ENCODE data around the gene ZNF629.

Gene ZNF629

DNA sequence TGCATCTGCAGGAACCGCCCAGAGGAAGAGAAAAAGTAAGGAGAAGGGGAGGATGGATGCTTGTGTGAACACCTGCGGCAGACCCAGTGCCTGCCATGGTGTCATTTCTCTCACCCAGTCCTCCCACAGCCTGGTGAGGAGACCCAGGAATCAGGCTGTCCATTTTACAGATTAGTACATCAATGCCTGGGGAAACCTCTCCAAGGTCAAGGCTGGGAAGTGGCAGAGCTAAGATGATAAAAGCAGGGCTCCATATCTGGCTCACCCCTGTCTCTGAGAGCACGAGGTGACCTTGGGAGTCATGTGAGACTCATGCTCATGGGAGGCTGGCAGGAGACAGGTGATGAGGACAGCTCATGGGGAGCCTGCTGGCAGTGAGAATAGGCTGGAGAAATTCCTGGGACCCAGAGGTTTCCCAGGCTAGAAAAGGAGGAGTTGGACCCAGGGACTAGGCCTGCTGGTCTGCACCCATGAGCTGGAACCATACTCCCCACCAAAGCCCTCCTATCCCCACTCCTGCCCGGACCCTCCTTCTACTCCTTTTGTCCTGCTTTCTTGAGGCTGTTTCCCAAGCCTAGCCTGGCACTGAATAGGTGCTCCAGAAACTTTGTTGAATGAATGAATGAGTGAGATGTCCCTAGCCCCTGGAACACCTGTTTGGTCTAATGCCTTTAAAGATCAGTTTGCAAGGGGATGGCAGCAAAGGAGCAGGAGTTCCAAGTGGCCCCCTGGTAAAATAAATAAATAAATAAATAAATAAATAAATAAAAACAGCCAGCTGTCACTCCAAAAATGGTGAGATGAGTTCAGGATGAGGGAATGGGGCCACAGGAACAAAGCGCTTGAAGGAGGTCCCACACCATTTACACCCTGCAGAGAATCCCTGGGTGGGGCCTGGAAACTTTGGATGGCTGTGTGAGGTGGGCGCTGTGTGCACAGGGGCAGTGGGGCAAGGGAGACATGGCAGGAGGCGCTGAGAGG is 1.6 kb downstream of the ZNF629 start:
- DNase-seq: no peak

- DNase-seq: no peak
Observed at GRCh38 chr16:30784215-30784614, 2.8 kb downstream of the ZNF629 start.

DNA sequence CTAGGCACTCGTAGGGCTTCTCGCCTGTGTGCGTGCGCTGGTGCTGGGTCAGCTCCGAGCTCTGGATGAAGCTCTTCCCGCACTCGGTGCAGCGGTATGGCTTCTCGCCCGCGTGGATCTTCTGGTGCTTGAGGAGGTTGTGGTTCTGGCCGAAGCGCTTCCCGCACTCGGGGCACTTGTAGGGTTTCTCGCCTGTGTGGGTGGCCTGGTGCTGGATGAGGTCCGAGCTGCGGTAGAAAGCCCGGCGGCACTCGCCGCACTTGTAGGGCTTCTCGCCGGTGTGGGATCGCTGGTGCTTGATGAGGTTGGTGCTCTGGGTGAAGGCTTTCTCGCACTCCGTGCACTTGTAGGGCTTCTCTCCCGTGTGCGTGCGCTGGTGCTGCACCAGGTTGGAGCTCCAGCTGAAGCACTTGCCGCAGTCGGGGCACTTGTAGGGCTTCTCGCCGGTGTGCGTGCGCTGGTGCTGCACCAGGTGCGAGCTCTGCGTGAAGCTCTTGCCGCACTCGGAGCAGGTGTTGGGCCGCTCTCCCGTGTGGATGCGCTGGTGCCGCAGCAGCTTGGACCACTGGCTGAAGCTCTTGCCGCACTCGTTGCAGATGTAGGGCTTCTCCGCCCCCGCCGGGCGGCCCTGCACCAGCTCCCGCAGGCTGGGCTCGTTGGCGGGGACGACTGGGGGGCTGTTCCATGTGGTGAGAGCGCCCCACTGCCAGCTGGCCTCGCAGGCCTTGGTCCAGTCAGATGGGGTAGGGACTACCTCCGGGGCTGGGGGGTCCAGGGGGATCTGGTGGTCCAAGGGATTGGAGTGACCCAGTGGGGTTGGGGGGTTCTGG is 3.5 kb downstream of the ZNF629 start:
- DNase-seq: peak; percentile 23

- no peak for DNase-seq
Observed at GRCh38 chr16:30782486-30783279, 4.3 kb downstream of the ZNF629 start.

DNA sequence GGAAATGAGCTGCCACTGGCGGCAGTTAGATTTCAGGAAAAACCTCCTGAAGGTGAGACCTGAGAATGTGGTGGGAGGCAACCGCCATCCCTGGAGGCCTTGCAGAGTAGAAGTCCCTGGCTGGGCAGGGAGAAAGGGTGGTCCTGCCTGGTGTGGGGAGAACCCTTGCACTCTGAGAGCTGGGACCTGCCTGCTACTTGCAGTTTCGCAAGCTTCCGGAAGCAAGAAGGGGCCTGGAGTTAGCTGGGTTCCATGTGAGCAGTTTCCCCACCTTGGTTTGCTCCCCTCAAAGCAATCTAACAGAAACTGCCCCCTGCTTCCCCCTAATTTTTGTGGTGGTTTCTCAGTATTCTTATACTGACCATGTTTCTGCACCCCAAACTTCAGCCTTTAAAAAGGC is 6.5 kb downstream of the ZNF629 start:
- DNase-seq: no peak

GRCh38 chr16:30780021-30780420 is 7.0 kb downstream of the ZNF629 start:
- no peak for DNase-seq

- DNase-seq: no peak
Observed at GRCh38 chr16:30779596-30779995, 7.4 kb downstream of the ZNF629 start.

GRCh38 chr16:30778549-30779244 is 8.3 kb downstream of the ZNF629 start:
- DNase-seq: peak; percentile 43

- DNase-seq: peak; percentile 44
Observed at GRCh38 chr16:30777591-30778297, 9.3 kb downstream of the ZNF629 start.

GRCh38 chr16:30775392-30776188 is 11.4 kb downstream of the ZNF629 start:
- peak; percentile 92 for DNase-seq

GRCh38 chr16:30775131-30775391 is 11.9 kb downstream of the ZNF629 start:
- DNase-seq: no peak

- no peak for DNase-seq
Observed at GRCh38 chr16:30774367-30775130, 12.5 kb downstream of the ZNF629 start.

DNA sequence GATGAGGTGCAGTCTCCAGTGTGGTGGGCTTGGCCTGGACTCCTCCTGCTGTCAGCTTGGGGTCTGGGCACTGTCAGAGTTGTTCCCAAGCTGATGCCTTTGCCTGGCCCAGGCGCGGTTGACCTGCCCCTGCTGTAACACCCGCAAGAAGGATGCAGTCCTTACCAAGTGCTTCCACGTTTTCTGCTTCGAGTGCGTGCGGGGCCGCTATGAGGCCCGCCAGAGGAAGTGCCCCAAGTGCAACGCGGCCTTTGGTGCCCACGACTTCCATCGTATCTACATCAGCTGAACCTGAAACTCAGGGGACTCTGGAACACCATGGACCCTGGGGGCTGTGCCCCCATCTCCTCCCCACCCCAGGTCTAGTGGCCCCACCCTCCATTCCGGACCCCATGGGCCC is 13.2 kb downstream of the ZNF629 start:
- DNase-seq: peak; percentile 27

DNA sequence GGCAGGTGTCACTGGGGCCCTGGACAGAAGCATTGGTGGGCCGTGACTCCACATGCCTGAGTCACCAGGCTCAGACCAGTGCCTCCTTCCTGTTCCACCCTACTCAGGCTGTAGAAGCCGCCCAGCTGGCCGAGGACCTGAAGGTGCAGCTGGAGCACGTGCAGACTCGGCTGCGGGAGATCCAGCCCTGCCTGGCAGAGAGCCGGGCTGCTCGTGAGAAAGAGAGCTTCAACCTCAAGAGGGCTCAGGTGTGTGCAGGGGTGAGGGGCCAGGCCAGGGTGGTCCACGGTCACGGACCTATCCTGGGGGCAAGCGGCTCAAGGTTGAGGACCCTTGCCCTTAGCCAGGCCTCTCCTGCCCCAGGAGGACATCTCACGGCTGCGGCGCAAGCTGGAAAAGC is 15.3 kb downstream of the ZNF629 start:
- DNase-seq: peak; percentile 25

- DNase-seq: peak; percentile 13
Observed at GRCh38 chr16:30769379-30770089, 17.5 kb downstream of the ZNF629 start.

DNA sequence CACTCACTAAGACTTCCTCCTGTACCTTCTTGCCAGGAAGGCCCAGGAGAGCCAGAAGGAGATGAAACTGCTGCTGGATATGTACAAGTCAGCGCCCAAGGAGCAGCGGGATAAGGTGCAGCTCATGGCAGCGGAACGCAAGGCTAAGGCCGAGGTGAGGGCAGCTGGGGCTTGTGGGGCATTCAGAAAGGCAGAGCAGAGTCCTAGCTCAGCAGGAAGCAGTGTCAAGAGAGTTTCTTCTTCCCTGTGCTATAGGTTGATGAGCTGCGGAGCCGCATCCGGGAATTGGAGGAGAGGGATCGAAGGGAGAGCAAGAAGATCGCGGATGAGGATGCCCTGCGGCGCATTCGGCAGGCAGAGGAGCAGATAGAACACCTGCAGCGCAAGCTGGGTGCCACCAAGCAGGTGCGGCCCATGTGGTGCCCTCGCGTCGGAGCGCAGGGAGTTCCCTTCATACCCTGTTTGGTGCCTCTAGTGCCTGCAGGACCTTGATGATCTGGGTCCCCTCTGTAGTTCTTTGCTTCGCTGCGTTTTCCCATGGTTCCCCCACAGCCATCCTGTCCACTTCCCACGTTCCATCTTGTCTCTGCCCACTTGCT is 18.3 kb downstream of the ZNF629 start:
- no peak for DNase-seq

DNA sequence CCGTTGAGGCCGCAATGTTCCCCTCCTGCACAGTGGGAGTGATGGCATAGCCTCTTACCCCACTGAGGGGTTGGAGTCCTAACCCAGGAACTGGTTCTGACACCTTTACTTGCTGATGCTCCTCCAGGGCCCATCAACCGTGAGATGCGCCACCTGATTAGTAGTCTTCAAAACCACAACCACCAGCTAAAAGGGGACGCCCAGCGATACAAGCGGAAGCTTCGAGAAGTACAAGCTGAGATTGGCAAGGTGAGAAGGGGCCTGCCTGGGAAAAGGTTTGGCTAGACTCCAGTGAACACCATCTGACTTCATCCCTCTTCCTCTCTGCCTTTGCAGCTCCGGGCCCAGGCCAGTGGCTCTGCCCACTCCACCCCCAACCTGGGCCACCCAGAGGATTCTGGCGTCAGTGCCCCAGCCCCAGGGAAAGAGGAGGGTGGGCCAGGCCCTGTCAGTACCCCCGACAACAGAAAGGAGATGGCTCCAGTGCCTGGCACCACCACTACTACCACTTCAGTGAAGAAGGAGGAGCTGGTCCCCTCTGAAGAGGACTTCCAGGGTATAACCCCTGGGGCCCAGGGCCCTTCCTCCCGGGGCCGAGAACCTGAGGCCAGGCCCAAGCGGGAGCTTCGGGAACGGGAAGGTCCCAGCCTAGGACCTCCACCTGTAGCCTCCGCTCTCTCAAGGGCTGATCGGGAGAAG is 19.1 kb downstream of the ZNF629 start:
- no peak for DNase-seq

- peak; percentile 26 for DNase-seq
Observed at GRCh38 chr16:30766933-30767284, 20.1 kb downstream of the ZNF629 start.

Data from femur (tissue), 1 donor.